Measurements from ENCODE around the gene EBPL. TPM values are rescaled to one million over a fixed set of nuclear protein-coding genes. Genes with fewer than 3 reads are reported as not detected.
A peak's percentile ranks its signal among the peaks of the same experiment; 100 is the strongest.

EBPL gene
- total RNA-seq (10 to 100 TPM; 13.3 to 34.9 (median 20.4) TPM), polyA plus RNA-seq (10 to 100 TPM; 60.7 to 74.6 TPM), total RNA-seq (2.6 reads per million, percentile 13 among the genes with 10 or more reads in this experiment)

- H3K4me1 Mint-ChIP-seq: peaks cover 21 to 59% (median 45%) of the 10 kb centered on the region in 7 donors
Measured at GRCh38 chr13:49690995-49691784, at the start of gene EBPL. EBPL (minus strand) TSS chr13:49691486; CDS start chr13:49691424, 62 bp downstream.

GRCh38 chr13:49740870-49741269 is 49.6 kb upstream of the EBPL start:
- peaks cover 0 to 4% (median 0%) of the 10 kb centered on the region in 7 donors for H3K4me1 Mint-ChIP-seq
- ChIA-PET POLR2A (no interaction called here), CTCF (no interaction called here)
- peaks cover 0 to 2% (median 0%) of the 10 kb centered on the region in 3 experiments for H3K36me3 ChIP-seq (ENCODE audit: control insufficient read depth in 2 of 3, insufficient read depth in 3 of 3, low read length in 3 of 3)
- H3K4me1 ChIP-seq (ENCODE audit: control insufficient read depth in 2 of 2, insufficient read depth in 2 of 2, low read length in 2 of 2): no peaks in the 10 kb centered on the region
- H3K36me3 Mint-ChIP-seq: peaks cover 3 to 34% (median 15%) of the 10 kb centered on the region in 5 donors
- no peak overlapping the region for H3K27ac Mint-ChIP-seq
- DNase-seq (no peak), ATAC-seq (no peak)
- H3K4me3 ChIP-seq (ENCODE audit: low read length): no peak overlapping the region
- no peak overlapping the region for H3K4me3 Mint-ChIP-seq
- H3K9me3 ChIP-seq (ENCODE audit: control insufficient read depth in 2 of 3, low read length in 3 of 3): no peaks in the 10 kb centered on the region
- no peak overlapping the region for H3K27ac ChIP-seq (ENCODE audit: low read depth, low read length)
- H3K27me3 Mint-ChIP-seq: no peaks in the 10 kb centered on the region
- intact Hi-C loops (cut with micrococcal nuclease): loop anchor here in 1 of 2 donors (5.0 kb wide), 1 partner anchor 51 kb away; the partner anchor contains the start of gene KPNA3
- no peaks in the 10 kb centered on the region for H3K9me3 Mint-ChIP-seq
- no peaks in the 10 kb centered on the region for H3K27me3 ChIP-seq (ENCODE audit: control insufficient read depth in 2 of 2, insufficient read depth in 2 of 2, low read length in 2 of 2)

More at GRCh38 chr13:49690995-49691784, at the start of gene EBPL:
- Histone ChIP-seq H3K27me3 (ENCODE audit: control insufficient read depth in 2 of 2, insufficient read depth in 2 of 2, low read length in 2 of 2) (no peaks in the 10 kb centered on the region), H3K27ac (ENCODE audit: low read depth, low read length) (peak within 1 kb of the TSS; percentile 56), H3K4me3 (ENCODE audit: low read length) (peak within 1 kb of the TSS; percentile 67), H3K36me3 (ENCODE audit: control insufficient read depth in 2 of 3, insufficient read depth in 3 of 3, low read length in 3 of 3) (peaks cover 0 to 3% (median 0%) of the 10 kb centered on the region in 3 experiments), H3K9me3 (ENCODE audit: control insufficient read depth in 2 of 3, low read length in 3 of 3) (no peaks in the 10 kb centered on the region), H3K4me1 (ENCODE audit: control insufficient read depth in 2 of 2, insufficient read depth in 2 of 2, low read length in 2 of 2) (peaks cover 0 to 17% of the 10 kb centered on the region in 2 donors)
- peak; percentile 97 for ATAC-seq
- peak within 1 kb of the TSS; percentile 73 to 91 (median 81) for H3K27ac Mint-ChIP-seq
- H3K27me3 Mint-ChIP-seq: no peaks in the 10 kb centered on the region
- H3K9me3 Mint-ChIP-seq: no peaks in the 10 kb centered on the region
- H3K36me3 Mint-ChIP-seq: peaks cover 0 to 14% (median 4%) of the 10 kb centered on the region in 5 donors
- peak; percentile 57 to 91 (median 73) for DNase-seq
- H3K4me3 Mint-ChIP-seq: peak within 1 kb of the TSS; percentile 88 to 96 (median 92)
- POLR2A ChIA-PET: interaction anchor here (0.6 to 1.7 kb wide), 5 partner anchors 35 to 306 kb away, joined by 3 to 18 read pairs (median 4); partner anchors contain the start of genes CAB39L, KPNA3 and SETDB2
- intact Hi-C loops (cut with micrococcal nuclease): loop anchor here (1.0 to 10.0 kb wide), 13 partner anchors 16 to 1654 kb away; partner anchors contain the start of genes SPRYD7 (in 2 of the 2), CAB39L (in 1 of the 2), FNDC3A (in 1 of the 2) and NUDT15 (in 1 of the 2)
- CTCF ChIA-PET: interaction anchor here (1.5 kb wide), 1 partner anchor 99 kb away, joined by 4 read pairs; no protein-coding TSS in a partner anchor

- intact Hi-C loops (cut with micrococcal nuclease): loop anchor here in 1 of 2 donors (5.0 kb wide), 1 partner anchor 53 kb away; the partner anchor contains the start of gene KPNA3
- Histone ChIP-seq H3K27ac (ENCODE audit: low read depth, low read length) (no peak overlapping the region), H3K4me1 (ENCODE audit: control insufficient read depth in 2 of 2, insufficient read depth in 2 of 2, low read length in 2 of 2) (no peaks in the 10 kb centered on the region), H3K27me3 (ENCODE audit: control insufficient read depth in 2 of 2, insufficient read depth in 2 of 2, low read length in 2 of 2) (no peaks in the 10 kb centered on the region), H3K9me3 (ENCODE audit: control insufficient read depth in 2 of 3, low read length in 3 of 3) (no peaks in the 10 kb centered on the region), H3K36me3 (ENCODE audit: control insufficient read depth in 2 of 3, insufficient read depth in 3 of 3, low read length in 3 of 3) (no peaks in the 10 kb centered on the region), H3K4me3 (ENCODE audit: low read length) (no peak overlapping the region)
- Mint-ChIP-seq H3K27me3 (no peaks in the 10 kb centered on the region), H3K4me3 (no peak overlapping the region), H3K27ac (peak overlapping the region in 2 of 9 donors; percentile 17 to 43), H3K36me3 (peaks cover 0 to 27% (median 8%) of the 10 kb centered on the region in 5 donors), H3K4me1 (peaks cover 0 to 4% (median 0%) of the 10 kb centered on the region in 7 donors), H3K9me3 (no peaks in the 10 kb centered on the region)
- ChIA-PET POLR2A (no interaction called here), CTCF (no interaction called here)
- no peak for DNase-seq
- ATAC-seq: no peak
Measured at GRCh38 chr13:49739498-49740187, 48.4 kb upstream of the EBPL start.

- Histone ChIP-seq H3K4me1 (ENCODE audit: control insufficient read depth in 2 of 2, insufficient read depth in 2 of 2, low read length in 2 of 2) (no peaks in the 10 kb centered on the region), H3K36me3 (ENCODE audit: control insufficient read depth in 2 of 3, insufficient read depth in 3 of 3, low read length in 3 of 3) (peaks cover 0 to 6% (median 0%) of the 10 kb centered on the region in 3 experiments), H3K27ac (ENCODE audit: low read depth, low read length) (no peak overlapping the region), H3K4me3 (ENCODE audit: low read length) (no peak overlapping the region), H3K9me3 (ENCODE audit: control insufficient read depth in 2 of 3, low read length in 3 of 3) (no peaks in the 10 kb centered on the region), H3K27me3 (ENCODE audit: control insufficient read depth in 2 of 2, insufficient read depth in 2 of 2, low read length in 2 of 2) (no peaks in the 10 kb centered on the region)
- Mint-ChIP-seq H3K4me1 (no peaks in the 10 kb centered on the region), H3K36me3 (peaks cover 4 to 19% (median 17%) of the 10 kb centered on the region in 5 donors), H3K27ac (peak overlapping the region in 1 of 9 donors; percentile 45), H3K9me3 (no peaks in the 10 kb centered on the region), H3K4me3 (no peak overlapping the region), H3K27me3 (no peaks in the 10 kb centered on the region)
- ATAC-seq (no peak), DNase-seq (no peak)
- intact Hi-C loops (cut with micrococcal nuclease): no loop called here
- POLR2A ChIA-PET: no interaction called here
- CTCF ChIA-PET: no interaction called here
Measured at GRCh38 chr13:49733181-49733951, 42.1 kb upstream of the EBPL start.

- Mint-ChIP-seq H3K36me3 (peaks cover 4 to 33% (median 28%) of the 10 kb centered on the region in 5 donors), H3K27me3 (no peaks in the 10 kb centered on the region), H3K27ac (no peak overlapping the region), H3K9me3 (no peaks in the 10 kb centered on the region), H3K4me3 (no peak overlapping the region), H3K4me1 (no peaks in the 10 kb centered on the region)
- H3K27me3 ChIP-seq (ENCODE audit: control insufficient read depth in 2 of 2, insufficient read depth in 2 of 2, low read length in 2 of 2): no peaks in the 10 kb centered on the region
- no peaks in the 10 kb centered on the region for H3K9me3 ChIP-seq (ENCODE audit: control insufficient read depth in 2 of 3, low read length in 3 of 3)
- no peaks in the 10 kb centered on the region for H3K4me1 ChIP-seq (ENCODE audit: control insufficient read depth in 2 of 2, insufficient read depth in 2 of 2, low read length in 2 of 2)
- ATAC-seq: no peak
- no peak for DNase-seq
- ChIA-PET POLR2A (no interaction called here), CTCF (no interaction called here)
- no peak overlapping the region for H3K27ac ChIP-seq (ENCODE audit: low read depth, low read length)
- peaks cover 0 to 6% (median under 1%) of the 10 kb centered on the region in 3 experiments for H3K36me3 ChIP-seq (ENCODE audit: control insufficient read depth in 2 of 3, insufficient read depth in 3 of 3, low read length in 3 of 3)
- intact Hi-C loops (cut with micrococcal nuclease): no loop called here
- H3K4me3 ChIP-seq (ENCODE audit: low read length): no peak overlapping the region
Measured at GRCh38 chr13:49731766-49732165, 40.5 kb upstream of the EBPL start.

GRCh38 chr13:49716615-49717014 is 25.3 kb upstream of the EBPL start:
- peaks cover 0 to 23% (median 0%) of the 10 kb centered on the region in 3 experiments for H3K36me3 ChIP-seq (ENCODE audit: control insufficient read depth in 2 of 3, insufficient read depth in 3 of 3, low read length in 3 of 3)
- H3K4me1 ChIP-seq (ENCODE audit: control insufficient read depth in 2 of 2, insufficient read depth in 2 of 2, low read length in 2 of 2): no peaks in the 10 kb centered on the region
- H3K27ac ChIP-seq (ENCODE audit: low read depth, low read length): no peak overlapping the region
- POLR2A ChIA-PET: no interaction called here
- no peaks in the 10 kb centered on the region for H3K27me3 ChIP-seq (ENCODE audit: control insufficient read depth in 2 of 2, insufficient read depth in 2 of 2, low read length in 2 of 2)
- peak overlapping the region in 1 of 9 donors; percentile 60 for H3K27ac Mint-ChIP-seq
- DNase-seq (no peak), ATAC-seq (no peak)
- H3K27me3 Mint-ChIP-seq: no peaks in the 10 kb centered on the region
- peaks cover 22 to 59% (median 53%) of the 10 kb centered on the region in 5 donors for H3K36me3 Mint-ChIP-seq
- H3K4me3 Mint-ChIP-seq: no peak overlapping the region
- H3K4me3 ChIP-seq (ENCODE audit: low read length): no peak overlapping the region
- peaks cover 0 to 5% (median 0%) of the 10 kb centered on the region in 3 experiments for H3K9me3 ChIP-seq (ENCODE audit: control insufficient read depth in 2 of 3, low read length in 3 of 3)
- intact Hi-C loops (cut with micrococcal nuclease): no loop called here
- H3K4me1 Mint-ChIP-seq: peaks cover 0 to 5% (median 0%) of the 10 kb centered on the region in 7 donors
- H3K9me3 Mint-ChIP-seq: peaks cover 5 to 39% (median 14%) of the 10 kb centered on the region in 11 donors
- CTCF ChIA-PET: no interaction called here
